GM12892 (cell line): ENCODE data around the gene CFAP46.

Experiments used
- POLR2A ChIP-seq: IDR thresholded peaks from 2 replicates; pipeline ENCODE4 v1.6.1; 2011; ENCODE audit warnings: low read depth, low read length, control low read depth
- POLR2AphosphoS5 ChIP-seq: IDR thresholded peaks from 2 replicates; pipeline ENCODE4 v1.6.1; 2011; ENCODE audit warnings: low read depth, low read length, control low read depth
- TAF1 ChIP-seq: IDR thresholded peaks from 2 replicates; pipeline ENCODE4 v1.6.1; 2011; ENCODE audit warnings: low read depth, mild to moderate bottlenecking, control low read depth, low read length, borderline replicate concordance

DNA sequence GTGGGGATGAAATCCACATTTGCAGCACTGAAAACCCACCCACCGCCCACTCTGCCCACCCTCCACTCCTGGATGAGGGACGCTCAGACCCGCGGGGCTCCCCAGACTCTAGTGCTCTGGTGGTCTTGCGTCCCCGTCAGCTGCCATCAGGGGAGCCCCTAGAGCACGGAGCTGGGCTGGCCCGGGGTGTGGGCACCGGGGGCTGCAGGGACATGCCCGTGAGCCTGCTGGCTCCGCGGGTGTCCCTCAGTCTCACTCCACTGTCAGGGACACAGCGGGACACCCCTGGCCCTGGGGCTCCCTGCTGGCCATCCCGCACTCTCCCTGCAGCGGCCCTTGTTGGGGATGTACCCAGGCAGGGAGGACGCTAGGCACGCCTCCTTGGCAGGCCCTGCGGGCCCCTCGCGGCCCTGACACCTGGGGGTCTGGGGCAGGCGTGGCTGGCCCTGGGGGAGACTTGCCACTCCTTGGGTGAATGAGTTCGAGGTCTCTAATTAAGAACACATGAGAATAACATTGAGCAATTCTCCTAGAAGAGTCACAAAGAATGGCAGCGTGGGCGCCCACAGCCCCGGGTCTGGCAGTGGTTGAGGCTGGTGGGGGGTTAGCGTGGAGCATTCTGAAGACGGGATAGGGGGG is 64.2 kb downstream of the CFAP46 start:
- TF ChIP-seq POLR2AphosphoS5 = no peak
- no peak for TF ChIP-seq POLR2A
- TF ChIP-seq TAF1 = no peak
